ENCODE results near the gene TGFBR2.

DNA sequence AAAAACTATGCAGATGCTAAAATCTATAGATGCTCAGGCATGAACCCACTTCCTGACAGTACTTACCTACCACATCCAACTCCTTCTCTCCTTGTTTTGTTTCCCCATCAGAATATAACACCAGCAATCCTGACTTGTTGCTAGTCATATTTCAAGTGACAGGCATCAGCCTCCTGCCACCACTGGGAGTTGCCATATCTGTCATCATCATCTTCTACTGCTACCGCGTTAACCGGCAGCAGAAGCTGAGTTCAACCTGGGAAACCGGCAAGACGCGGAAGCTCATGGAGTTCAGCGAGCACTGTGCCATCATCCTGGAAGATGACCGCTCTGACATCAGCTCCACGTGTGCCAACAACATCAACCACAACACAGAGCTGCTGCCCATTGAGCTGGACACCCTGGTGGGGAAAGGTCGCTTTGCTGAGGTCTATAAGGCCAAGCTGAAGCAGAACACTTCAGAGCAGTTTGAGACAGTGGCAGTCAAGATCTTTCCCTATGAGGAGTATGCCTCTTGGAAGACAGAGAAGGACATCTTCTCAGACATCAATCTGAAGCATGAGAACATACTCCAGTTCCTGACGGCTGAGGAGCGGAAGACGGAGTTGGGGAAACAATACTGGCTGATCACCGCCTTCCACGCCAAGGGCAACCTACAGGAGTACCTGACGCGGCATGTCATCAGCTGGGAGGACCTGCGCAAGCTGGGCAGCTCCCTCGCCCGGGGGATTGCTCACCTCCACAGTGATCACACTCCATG lies 65.3 kb downstream of the TGFBR2 start:
- TF ChIP-seq, protein P1, sequence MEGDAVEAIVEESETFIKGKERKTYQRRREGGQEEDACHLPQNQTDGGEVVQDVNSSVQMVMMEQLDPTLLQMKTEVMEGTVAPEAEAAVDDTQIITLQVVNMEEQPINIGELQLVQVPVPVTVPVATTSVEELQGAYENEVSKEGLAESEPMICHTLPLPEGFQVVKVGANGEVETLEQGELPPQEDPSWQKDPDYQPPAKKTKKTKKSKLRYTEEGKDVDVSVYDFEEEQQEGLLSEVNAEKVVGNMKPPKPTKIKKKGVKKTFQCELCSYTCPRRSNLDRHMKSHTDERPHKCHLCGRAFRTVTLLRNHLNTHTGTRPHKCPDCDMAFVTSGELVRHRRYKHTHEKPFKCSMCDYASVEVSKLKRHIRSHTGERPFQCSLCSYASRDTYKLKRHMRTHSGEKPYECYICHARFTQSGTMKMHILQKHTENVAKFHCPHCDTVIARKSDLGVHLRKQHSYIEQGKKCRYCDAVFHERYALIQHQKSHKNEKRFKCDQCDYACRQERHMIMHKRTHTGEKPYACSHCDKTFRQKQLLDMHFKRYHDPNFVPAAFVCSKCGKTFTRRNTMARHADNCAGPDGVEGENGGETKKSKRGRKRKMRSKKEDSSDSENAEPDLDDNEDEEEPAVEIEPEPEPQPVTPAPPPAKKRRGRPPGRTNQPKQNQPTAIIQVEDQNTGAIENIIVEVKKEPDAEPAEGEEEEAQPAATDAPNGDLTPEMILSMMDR (IDR thresholded peaks at IDR 0.05) = no peak
- no peak for TF ChIP-seq POLR2A (IDR thresholded peaks at IDR 0.05)

All from esophagus squamous epithelium (tissue), 4 donors.